ENCODE measurements around the gene DNAH7. TPM values are rescaled to one million over a fixed set of nuclear protein-coding genes. Genes with fewer than 3 reads are reported as not detected.
A peak's percentile ranks its signal among the peaks of the same experiment; 100 is the strongest.

Gene DNAH7
- total and polyA plus RNA-seq, 9 of the 15 experiments (the other 6 are each of a cell fraction or from before 2014, with no cell fraction given) = 0.03 to 0.42 (median 0.18) TPM

- Histone ChIP-seq H3K36me3 (ENCODE audit: control insufficient read depth, insufficient read depth, low read length) (no peaks in the 10 kb centered on the region), H4K20me1 (replicated peaks; ENCODE audit: control insufficient read depth, insufficient read depth, low read length) (no peaks in the 10 kb centered on the region), H3K9ac (ENCODE audit: insufficient read depth in 1 of 2, low read depth in 2 of 2, low read length in 2 of 2) (no peak overlapping the region), H3K9me3 (replicated peaks; ENCODE audit: control insufficient read depth, insufficient read depth, low read depth, low read length) (no peaks in the 10 kb centered on the region), H3K4me3 (no peak overlapping the region), H3K27ac (ENCODE audit: extremely low read depth, low read depth, low read length) (no peak overlapping the region), H3K4me1 (replicated peaks in 1 of 2; ENCODE audit: control insufficient read depth in 2 of 2, insufficient read depth in 2 of 2, low read length in 2 of 2) (no peaks in the 10 kb centered on the region), H3K9me1 (ENCODE audit: control insufficient read depth, insufficient read depth, low read length) (no peaks in the 10 kb centered on the region), H3K27me3 (ENCODE audit: control insufficient read depth in 2 of 2, insufficient read depth in 2 of 2, low read length in 2 of 2) (no peaks in the 10 kb centered on the region), H2AFZ (ENCODE audit: low read depth, low read length) (no peak overlapping the region), H3K4me2 (ENCODE audit: insufficient read depth, low read length) (no peak overlapping the region), H3K79me2 (ENCODE audit: control insufficient read depth, insufficient read depth, low read length) (no peaks in the 10 kb centered on the region)
- intact Hi-C loops (cut with micrococcal nuclease) = no loop called here
- FAIRE-seq (no peak), ATAC-seq (no peak), DNase-seq (ENCODE audit: extremely low read depth in 1 of 4, low spot score in 3 of 4) (no peak)
- POLR2A ChIA-PET = no interaction called here
- no TSS peak for BruUV-seq (replicated peaks)
- 42% methylated on average over 3 of the region's 3 CpGs for WGBS (ENCODE audit: insufficient coverage, low coverage, missing lambda C conversion rate)
- CTCF ChIA-PET (ENCODE audit: low intra/inter-chr PET ratio) = no interaction called here
- peak in 1 of 2 experiments; percentile 40; a peak in 1 of 4 replicates for TF ChIP-seq TRIM24 (IDR thresholded peaks at IDR 0.05)
- peak; percentile 46 for TF ChIP-seq MEIS2 (IDR thresholded peaks at IDR 0.05; ENCODE audit: partially characterized antibody)
- no peak for TF ChIP-seq ZNF232 (CRISPR knock-in tag; IDR thresholded peaks at IDR 0.05)
- TF ChIP-seq POLR2H (tag; IDR thresholded peaks at IDR 0.05; ENCODE audit: low read depth) = peak; percentile 53; the same call in 1 of the 2 replicates
- TF ChIP-seq, protein P1, sequence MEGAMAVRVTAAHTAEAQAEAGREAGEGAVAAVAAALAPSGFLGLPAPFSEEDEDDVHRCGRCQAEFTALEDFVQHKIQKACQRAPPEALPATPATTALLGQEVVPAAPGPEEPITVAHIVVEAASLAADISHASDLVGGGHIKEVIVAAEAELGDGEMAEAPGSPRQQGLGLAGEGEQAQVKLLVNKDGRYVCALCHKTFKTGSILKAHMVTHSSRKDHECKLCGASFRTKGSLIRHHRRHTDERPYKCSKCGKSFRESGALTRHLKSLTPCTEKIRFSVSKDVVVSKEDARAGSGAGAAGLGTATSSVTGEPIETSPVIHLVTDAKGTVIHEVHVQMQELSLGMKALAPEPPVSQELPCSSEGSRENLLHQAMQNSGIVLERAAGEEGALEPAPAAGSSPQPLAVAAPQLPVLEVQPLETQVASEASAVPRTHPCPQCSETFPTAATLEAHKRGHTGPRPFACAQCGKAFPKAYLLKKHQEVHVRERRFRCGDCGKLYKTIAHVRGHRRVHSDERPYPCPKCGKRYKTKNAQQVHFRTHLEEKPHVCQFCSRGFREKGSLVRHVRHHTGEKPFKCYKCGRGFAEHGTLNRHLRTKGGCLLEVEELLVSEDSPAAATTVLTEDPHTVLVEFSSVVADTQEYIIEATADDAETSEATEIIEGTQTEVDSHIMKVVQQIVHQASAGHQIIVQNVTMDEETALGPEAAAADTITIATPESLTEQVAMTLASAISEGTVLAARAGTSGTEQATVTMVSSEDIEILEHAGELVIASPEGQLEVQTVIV (CRISPR knock-in tag; IDR thresholded peaks at IDR 0.05; ENCODE audit: borderline replicate concordance) = no peak
- TF ChIP-seq ATF4 (CRISPR knock-in tag; IDR thresholded peaks at IDR 0.05) = peak; percentile 77
- TF ChIP-seq FOSL1 (tag; conservative IDR thresholded peaks at IDR 0.05) = peak; percentile 60
- no peak for TF ChIP-seq BCOR (IDR thresholded peaks at IDR 0.05)
- TF ChIP-seq TGIF2 (CRISPR knock-in tag; IDR thresholded peaks at IDR 0.05) = no peak
- TF ChIP-seq, protein P2, sequence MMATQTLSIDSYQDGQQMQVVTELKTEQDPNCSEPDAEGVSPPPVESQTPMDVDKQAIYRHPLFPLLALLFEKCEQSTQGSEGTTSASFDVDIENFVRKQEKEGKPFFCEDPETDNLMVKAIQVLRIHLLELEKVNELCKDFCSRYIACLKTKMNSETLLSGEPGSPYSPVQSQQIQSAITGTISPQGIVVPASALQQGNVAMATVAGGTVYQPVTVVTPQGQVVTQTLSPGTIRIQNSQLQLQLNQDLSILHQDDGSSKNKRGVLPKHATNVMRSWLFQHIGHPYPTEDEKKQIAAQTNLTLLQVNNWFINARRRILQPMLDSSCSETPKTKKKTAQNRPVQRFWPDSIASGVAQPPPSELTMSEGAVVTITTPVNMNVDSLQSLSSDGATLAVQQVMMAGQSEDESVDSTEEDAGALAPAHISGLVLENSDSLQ (IDR thresholded peaks at IDR 0.05) = peak; percentile 6; the same call in 1 of the 2 replicates
- peak; percentile 42; the same call in 1 of the 2 replicates for TF ChIP-seq JUND (IDR thresholded peaks at IDR 0.05; ENCODE audit: borderline replicate concordance, low read depth, low read length)
- TF ChIP-seq JUND (tag; IDR thresholded peaks at IDR 0.05; ENCODE audit: borderline replicate concordance, low read depth, low read length) = no peak
- TF ChIP-seq ATF3 (IDR thresholded peaks at IDR 0.05) = peak; percentile 60; the same call in 1 of the 2 replicates
- no peak for TF ChIP-seq ATF3 (CRISPR knock-in tag; conservative IDR thresholded peaks at IDR 0.05)
- peak; percentile 32; the same call in 1 of the 2 replicates for TF ChIP-seq CEBPG (CRISPR knock-in tag; IDR thresholded peaks at IDR 0.05)
- TF ChIP-seq CEBPG (tag; conservative IDR thresholded peaks at IDR 0.05 in 1 of 2, IDR thresholded peaks at IDR 0.05 in 1 of 2) = peak; percentile 66 to 92
- in situ Hi-C loops (cut with MboI) = no loop called here
Observed at GRCh38 chr2:195820373-195820772, 248.3 kb downstream of the DNAH7 start.

All from K562 (cell line).